Endothelial cell of umbilical vein (primary cell): Measurements from ENCODE around the gene ERVW-1. TPM values are rescaled to one million over a fixed set of nuclear protein-coding genes. Genes with fewer than 3 reads are reported as not detected.

Experiments
- BruUV-seq: library from RNA; stranded (reverse); fragments of 400-500 nt; replicated peaks from 2 replicates; lab custom pipeline; 2021; lab: Mats Ljungman, UMichigan
- CTCF ChIA-PET: fragments of 300-600, 350-600 bp; sonication (Branson Sonifier 250); formaldehyde crosslinking; loops from one replicate; lab custom pipeline; 2021; ENCODE audit warnings: antibody characterized with exemption, inconsistent platforms; lab: Charles Lee
- POLR2A ChIA-PET: fragments of 300-600, 350-600 bp; sonication (Branson Sonifier 250); formaldehyde crosslinking; loops from one replicate; lab custom pipeline; 2021; ENCODE audit warnings: antibody characterized with exemption, inconsistent platforms; lab: Charles Lee
- DNase-seq: peaks from one replicate; pipeline ENCODE4 v3.0.0-alpha.2; 2011; ENCODE audit warnings: low read depth, low spot score
- FAIRE-seq: peaks from 2 replicates; lab custom pipeline; 2011; peaks lifted over from hg19 to GRCh38; lab: Jason Lieb, UNC
- H2AFZ ChIP-seq: 2 replicates; pipeline ENCODE4 v1.6.0; 2012; ENCODE audit warnings: low read depth, low read length, control low read depth, inconsistent platforms
- H3K27ac ChIP-seq: 2 replicates; pipeline ENCODE4 v1.5.1; 2011; ENCODE audit warnings: low read depth, mild to moderate bottlenecking, control low read depth, low read length, moderate library complexity; ENCODE audit not compliant: insufficient read depth
- H3K27me3 ChIP-seq, 2 experiments: 2 replicates each; pipeline versions ENCODE4 v1.6.0 to v1.6.1; 2011; ENCODE audit warnings: low read length in 2 of 2, mixed read lengths in 1 of 2; ENCODE audit not compliant: control insufficient read depth in 2 of 2, insufficient read depth in 2 of 2
- H3K36me3 ChIP-seq, 2 experiments: 2 replicates in 1 of 2; 3 replicates in 1 of 2; pipeline ENCODE4 v1.5.1; 2011; ENCODE audit warnings: low read length in 2 of 2, mild to moderate bottlenecking in 1 of 2, moderate library complexity in 1 of 2; ENCODE audit not compliant: control insufficient read depth in 2 of 2, insufficient read depth in 2 of 2; ENCODE audit errors: extremely low read depth in 1 of 2
- H3K4me1 ChIP-seq: 3 replicates; pipeline ENCODE4 v1.5.1; 2011; ENCODE audit warnings: mild to moderate bottlenecking, low read length; ENCODE audit not compliant: control insufficient read depth, insufficient read depth; ENCODE audit errors: extremely low read depth
- H3K4me2 ChIP-seq: 2 replicates; pipeline ENCODE4 v1.6.1; 2011; ENCODE audit warnings: low read length, control low read depth, mixed read lengths; ENCODE audit not compliant: insufficient read depth
- H3K4me3 ChIP-seq, 3 experiments: fragments of 200-600 bp in 1 of 3; sonication (generic), shearing (Covaris generic) in 1 of 3; replicated peaks in 1 of 3; 2 replicates each; pipeline ENCODE4 v1.5.1; 2011 to 2016; ENCODE audit warnings: control low read depth in 3 of 3, low read length in 3 of 3, mild to moderate bottlenecking in 2 of 3, inconsistent platforms in 1 of 3, low read depth in 1 of 3, moderate library complexity in 1 of 3; ENCODE audit not compliant: insufficient read depth in 1 of 3
- H3K79me2 ChIP-seq: 2 replicates; pipeline ENCODE4 v1.6.0; 2012; ENCODE audit warnings: low read length, inconsistent platforms; ENCODE audit not compliant: control insufficient read depth, insufficient read depth
- H3K9ac ChIP-seq: replicated peaks from 2 replicates; pipeline ENCODE3; 2011; ENCODE audit warnings: low read length, control low read depth; ENCODE audit not compliant: insufficient read depth; ENCODE audit errors: extremely low read depth
- H3K9me1 ChIP-seq: replicated peaks from 3 replicates; pipeline ENCODE4 v1.6.0; 2011; ENCODE audit warnings: mild to moderate bottlenecking, low read length; ENCODE audit not compliant: control insufficient read depth, insufficient read depth; ENCODE audit errors: extremely low read depth
- H3K9me3 ChIP-seq: replicated peaks from 2 replicates; pipeline ENCODE4 v1.5.1; 2012; ENCODE audit warnings: low read length, inconsistent platforms; ENCODE audit not compliant: control insufficient read depth, insufficient read depth
- H4K20me1 ChIP-seq: replicated peaks from 2 replicates; pipeline ENCODE3; 2011; ENCODE audit warnings: mild to moderate bottlenecking, low read length; ENCODE audit not compliant: control insufficient read depth, insufficient read depth; ENCODE audit errors: extremely low read depth
- EZH2 ChIP-seq: IDR thresholded peaks from 2 replicates; pipeline ENCODE4 v1.6.1; 2012; ENCODE audit warnings: borderline replicate concordance, low read depth, mild to moderate bottlenecking, moderate library complexity, low read length, inconsistent platforms; ENCODE audit not compliant: severe bottlenecking
- FOS ChIP-seq: IDR thresholded peaks from 2 replicates; pipeline ENCODE4 v1.6.1; 2011; ENCODE audit warnings: mild to moderate bottlenecking, low read length, moderate library complexity, borderline replicate concordance; ENCODE audit not compliant: insufficient read depth
- GATA2 ChIP-seq: IDR thresholded peaks from 2 replicates; pipeline ENCODE4 v1.7.0; 2011; ENCODE audit warnings: low read depth, mild to moderate bottlenecking, moderate library complexity, mixed read lengths, low read length; ENCODE audit not compliant: insufficient read length, insufficient read depth
- JUN ChIP-seq: IDR thresholded peaks from 2 replicates; pipeline ENCODE4 v1.6.1; 2011; ENCODE audit warnings: borderline replicate concordance, low read depth; ENCODE audit not compliant: insufficient read length, insufficient read depth
- MAX ChIP-seq: IDR thresholded peaks from 2 replicates; pipeline ENCODE4 v1.6.1; 2011; ENCODE audit not compliant: insufficient read depth, insufficient read length
- MYC ChIP-seq: IDR thresholded peaks from one replicate; pipeline ENCODE4 v1.6.1; 2011; ENCODE audit warnings: mild to moderate bottlenecking, low read depth, low read length
- POLR2A ChIP-seq: IDR thresholded peaks from 2 replicates; pipeline ENCODE4 v1.6.1; 2012; ENCODE audit warnings: low read depth, mild to moderate bottlenecking, control low read depth, low read length
- POLR2AphosphoS5 ChIP-seq: IDR thresholded peaks from 2 replicates; pipeline ENCODE4 v1.6.1; 2012; ENCODE audit warnings: low read depth, mild to moderate bottlenecking, control low read depth, low read length, moderate library complexity; ENCODE audit not compliant: insufficient read depth
- dilution Hi-C: fragments of 300-500 bp; cut with MboI; formaldehyde crosslinking; loops from one replicate; pipeline ENCODE4 v1.15.0; 2019; ENCODE audit warnings: low sequenced_read_pairs; ENCODE audit not compliant: extremely low pct_ligation_motif_present
- intact Hi-C: fragments of 100-400 bp; cut with micrococcal nuclease; formaldehyde crosslinking; loops from one replicate; pipeline ENCODE4 v1.10.0; 2022
- polyA plus RNA-seq, 4 experiments: library from polyadenylated mRNA; depleted of rRNA in 3 of 4; stranded (reverse) in 3 of 4; unstranded in 1 of 4; fragments of >200 nt; gene quantifications; 2 replicates each; pipeline versions ENCODE4 v1.2.1 to v1.2.3, GENCODE V29; 2011 to 2012; ENCODE audit warnings: missing spikeins in 1 of 4
- total RNA-seq: library from RNA; stranded (reverse); gene quantifications from 2 replicates; pipeline ENCODE4 v1.2.3, GENCODE V29; 2021
- TF ChIP-seq, protein P1 (sequence below), 2 donors: IDR thresholded peaks; 1 replicate in 1 of 2; 2 replicates in 1 of 2; pipeline ENCODE4 v1.5.1; 2011; ENCODE audit warnings: low read length in 2 of 2, mild to moderate bottlenecking in 2 of 2, moderate library complexity in 2 of 2, control low read depth in 1 of 2, inconsistent platforms in 1 of 2, low read depth in 1 of 2; ENCODE audit not compliant: insufficient read depth in 1 of 2; ENCODE audit errors: extremely low read depth in 1 of 2

Gene ERVW-1
- total and polyA plus RNA-seq, 2 donors (not counting 3 experiments of a cell fraction or from before 2014, with no cell fraction given): not detected

DNA sequence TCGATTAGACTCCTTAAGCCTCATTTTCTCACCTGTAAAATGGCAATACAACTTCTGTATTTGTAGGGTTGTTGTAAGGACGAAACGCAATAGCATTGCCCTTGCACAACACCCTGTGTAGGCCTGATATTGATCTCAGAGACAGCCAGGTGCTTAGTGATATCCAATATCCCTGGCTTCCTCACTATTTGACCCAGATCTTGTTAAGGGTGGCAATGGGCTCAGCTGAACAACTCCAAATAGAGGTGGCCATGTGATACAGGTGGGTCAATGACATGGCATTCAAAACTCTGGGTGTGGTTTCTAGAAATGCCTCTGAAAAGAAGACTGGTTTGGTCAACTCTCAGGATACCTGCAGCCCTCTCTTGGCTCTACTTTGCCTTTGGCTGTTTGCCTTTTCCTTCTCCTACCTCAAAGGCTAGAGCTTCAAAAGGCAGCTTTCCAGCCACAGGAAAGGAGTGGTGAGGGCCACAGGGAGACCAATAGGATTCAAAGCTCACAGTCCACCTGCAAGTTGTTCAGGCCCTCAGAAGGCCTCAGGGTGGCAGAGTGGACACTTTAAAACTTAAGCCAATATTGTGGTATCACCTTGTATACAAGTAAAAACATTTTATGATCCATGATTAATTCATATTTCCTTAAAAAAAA is 45.3 kb downstream of the ERVW-1 start:
- Histone ChIP-seq H3K27ac (no peak overlapping the region), H3K9ac (no peak overlapping the region), H3K9me3 (no peaks in the 10 kb centered on the region), H3K4me1 (no peaks in the 10 kb centered on the region), H3K4me2 (no peak overlapping the region), H3K9me1 (no peaks in the 10 kb centered on the region), H3K27me3 (peaks cover 5 to 6% of the 10 kb centered on the region in 2 experiments), H2AFZ (no peak overlapping the region), H3K79me2 (no peaks in the 10 kb centered on the region), H3K4me3 (no peak overlapping the region), H4K20me1 (no peaks in the 10 kb centered on the region), H3K36me3 (no peaks in the 10 kb centered on the region)
- TF ChIP-seq, protein P1, sequence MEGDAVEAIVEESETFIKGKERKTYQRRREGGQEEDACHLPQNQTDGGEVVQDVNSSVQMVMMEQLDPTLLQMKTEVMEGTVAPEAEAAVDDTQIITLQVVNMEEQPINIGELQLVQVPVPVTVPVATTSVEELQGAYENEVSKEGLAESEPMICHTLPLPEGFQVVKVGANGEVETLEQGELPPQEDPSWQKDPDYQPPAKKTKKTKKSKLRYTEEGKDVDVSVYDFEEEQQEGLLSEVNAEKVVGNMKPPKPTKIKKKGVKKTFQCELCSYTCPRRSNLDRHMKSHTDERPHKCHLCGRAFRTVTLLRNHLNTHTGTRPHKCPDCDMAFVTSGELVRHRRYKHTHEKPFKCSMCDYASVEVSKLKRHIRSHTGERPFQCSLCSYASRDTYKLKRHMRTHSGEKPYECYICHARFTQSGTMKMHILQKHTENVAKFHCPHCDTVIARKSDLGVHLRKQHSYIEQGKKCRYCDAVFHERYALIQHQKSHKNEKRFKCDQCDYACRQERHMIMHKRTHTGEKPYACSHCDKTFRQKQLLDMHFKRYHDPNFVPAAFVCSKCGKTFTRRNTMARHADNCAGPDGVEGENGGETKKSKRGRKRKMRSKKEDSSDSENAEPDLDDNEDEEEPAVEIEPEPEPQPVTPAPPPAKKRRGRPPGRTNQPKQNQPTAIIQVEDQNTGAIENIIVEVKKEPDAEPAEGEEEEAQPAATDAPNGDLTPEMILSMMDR (IDR thresholded peaks at IDR 0.05; ENCODE audit: extremely low read depth in 1 of 2, insufficient read depth in 1 of 2, low read depth in 1 of 2, low read length in 2 of 2): no peak
- TF ChIP-seq EZH2 (no peak), POLR2A (no peak), POLR2AphosphoS5 (no peak), MAX (no peak), JUN (no peak), FOS (no peak), MYC (no peak), GATA2 (no peak)
- dilution Hi-C loops: no loop called here
- BruUV-seq: no TSS peak
- intact Hi-C loops: no loop called here
- ChIA-PET CTCF (interaction anchor here (0.9 to 1.0 kb wide), 2 partner anchors 8 to 15 kb away, joined by 3 to 4 read pairs; partner anchors contain the start of gene GATAD1), POLR2A (no interaction called here)
- DNase-seq: no peak
- FAIRE-seq: no peak
